ENCODE data around the gene SLC5A12. TPM values are rescaled to one million over a fixed set of nuclear protein-coding genes. Genes with fewer than 3 reads are reported as not detected.

Gene SLC5A12, protein sequence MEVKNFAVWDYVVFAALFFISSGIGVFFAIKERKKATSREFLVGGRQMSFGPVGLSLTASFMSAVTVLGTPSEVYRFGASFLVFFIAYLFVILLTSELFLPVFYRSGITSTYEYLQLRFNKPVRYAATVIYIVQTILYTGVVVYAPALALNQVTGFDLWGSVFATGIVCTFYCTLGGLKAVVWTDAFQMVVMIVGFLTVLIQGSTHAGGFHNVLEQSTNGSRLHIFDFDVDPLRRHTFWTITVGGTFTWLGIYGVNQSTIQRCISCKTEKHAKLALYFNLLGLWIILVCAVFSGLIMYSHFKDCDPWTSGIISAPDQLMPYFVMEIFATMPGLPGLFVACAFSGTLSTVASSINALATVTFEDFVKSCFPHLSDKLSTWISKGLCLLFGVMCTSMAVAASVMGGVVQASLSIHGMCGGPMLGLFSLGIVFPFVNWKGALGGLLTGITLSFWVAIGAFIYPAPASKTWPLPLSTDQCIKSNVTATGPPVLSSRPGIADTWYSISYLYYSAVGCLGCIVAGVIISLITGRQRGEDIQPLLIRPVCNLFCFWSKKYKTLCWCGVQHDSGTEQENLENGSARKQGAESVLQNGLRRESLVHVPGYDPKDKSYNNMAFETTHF
- total RNA-seq (under 1 TPM; 0.28 to 0.50 TPM), polyA plus RNA-seq (ENCODE audit: insufficient read length in 2 of 2) (1 to 10 TPM in 1 of 2 donors, under 1 TPM in 1; 0.78 to 1.0 TPM)
- long read RNA-seq, donor 1, result 0 reads
- long read RNA-seq, donor 2, result 0 reads
- long read RNA-seq, donor 3, result 0 reads
- long read RNA-seq, donor 4, result 0 reads

DNA sequence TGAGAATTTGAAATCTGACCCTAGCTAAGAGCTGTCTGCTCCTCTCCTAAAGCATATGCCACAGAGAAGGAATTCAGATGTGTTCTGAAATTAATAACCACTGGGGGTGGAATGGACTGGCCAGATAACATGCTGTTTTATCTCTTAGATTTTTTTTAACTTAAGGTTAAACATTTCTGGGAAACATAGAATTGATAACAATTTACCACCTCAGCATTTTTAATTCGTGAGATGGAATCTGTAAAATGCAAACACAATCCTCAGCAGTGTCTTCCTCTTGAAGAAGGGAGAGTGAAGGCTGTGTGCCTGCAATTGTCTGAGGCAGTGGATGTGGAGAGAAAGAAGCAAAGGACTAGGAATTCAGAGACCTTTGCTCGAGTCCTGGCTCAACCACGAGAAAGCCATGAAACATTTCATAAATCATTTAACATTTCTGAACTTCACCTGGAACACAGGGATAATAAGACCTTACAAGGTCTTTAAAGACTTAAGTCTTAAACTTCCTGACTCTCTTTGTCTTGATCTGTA lies at the start of gene SLC5A12:
TSS of gene SLC5A12 (minus strand) at position 113 of the 528 bp plus-strand sequence. CDS start 346 bp downstream, outside the sequence.
- Histone ChIP-seq H3K4me3 (ENCODE audit: low read depth, low read length) (no peak within 1 kb of the TSS), H3K4me1 (ENCODE audit: control insufficient read depth, insufficient read depth, low read length) (no peaks in the 10 kb centered on the region), H3K36me3 (ENCODE audit: control insufficient read depth, insufficient read depth, low read length) (no peaks in the 10 kb centered on the region), H3K9me3 (ENCODE audit: control insufficient read depth, insufficient read depth, low read length) (no peaks in the 10 kb centered on the region), H3K27ac (ENCODE audit: low read depth, low read length) (no peak within 1 kb of the TSS), H3K27me3 (ENCODE audit: control insufficient read depth, insufficient read depth, low read length) (no peaks in the 10 kb centered on the region)
- no CpG with 5 or more reads among the region's 3 CpGs for WGBS (ENCODE audit: insufficient coverage)
- DNase-seq (ENCODE audit: low read depth in 4 of 6, low spot score in 6 of 6), result no peak

DNA sequence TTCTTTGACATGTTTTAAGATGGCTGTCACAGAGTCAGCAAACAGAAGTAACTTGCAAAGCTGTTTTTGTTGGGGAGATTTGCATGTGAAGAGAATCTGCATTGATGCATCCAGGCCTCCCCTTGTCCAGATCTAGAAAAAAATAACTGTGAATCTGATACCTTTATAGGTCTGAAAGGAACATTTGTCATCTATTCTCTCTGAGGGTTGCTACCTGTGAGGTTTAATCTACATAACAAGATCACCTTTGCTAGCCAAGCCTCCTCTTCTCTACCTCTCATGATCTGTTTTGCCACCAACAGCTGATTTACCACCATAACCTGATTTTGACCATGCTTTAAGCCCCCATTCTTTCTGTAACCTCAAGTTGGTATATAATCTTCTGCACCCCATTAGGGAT lies 47.2 kb upstream of the SLC5A12 start:
- Histone ChIP-seq H3K27ac (ENCODE audit: low read depth, low read length) (no peak overlapping the region), H3K4me3 (ENCODE audit: low read depth, low read length) (no peak overlapping the region), H3K36me3 (ENCODE audit: control insufficient read depth, insufficient read depth, low read length) (no peaks in the 10 kb centered on the region), H3K4me1 (ENCODE audit: control insufficient read depth, insufficient read depth, low read length) (no peaks in the 10 kb centered on the region), H3K27me3 (ENCODE audit: control insufficient read depth, insufficient read depth, low read length) (no peaks in the 10 kb centered on the region), H3K9me3 (ENCODE audit: control insufficient read depth, insufficient read depth, low read length) (no peaks in the 10 kb centered on the region)
- no peak for DNase-seq (ENCODE audit: low read depth in 4 of 6, low spot score in 6 of 6)

DNA sequence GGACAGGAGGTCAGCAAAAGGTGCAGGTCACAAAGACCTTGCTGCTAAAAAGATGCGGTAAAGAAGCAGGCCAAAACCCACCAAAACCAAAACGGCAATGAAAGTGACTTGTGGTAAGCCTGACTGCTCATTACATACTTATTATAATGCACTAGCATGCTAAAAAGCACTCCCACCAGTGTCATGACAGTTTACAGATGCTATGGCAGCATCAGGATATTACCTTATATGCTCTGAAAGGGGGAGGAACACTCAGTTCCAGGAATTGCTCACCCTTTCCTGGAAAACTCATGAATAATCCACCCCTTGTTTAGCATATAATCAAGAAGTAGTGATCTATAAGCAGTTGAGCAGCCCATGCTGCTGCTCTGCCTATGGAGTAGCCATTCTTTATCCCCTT lies 45.2 kb upstream of the SLC5A12 start:
- no peaks in the 10 kb centered on the region for H3K36me3 ChIP-seq (ENCODE audit: control insufficient read depth, insufficient read depth, low read length)
- no peaks in the 10 kb centered on the region for H3K9me3 ChIP-seq (ENCODE audit: control insufficient read depth, insufficient read depth, low read length)
- H3K27ac ChIP-seq (ENCODE audit: low read depth, low read length), result no peak overlapping the region
- H3K27me3 ChIP-seq (ENCODE audit: control insufficient read depth, insufficient read depth, low read length), result no peaks in the 10 kb centered on the region
- H3K4me1 ChIP-seq (ENCODE audit: control insufficient read depth, insufficient read depth, low read length), result no peaks in the 10 kb centered on the region
- no CpG with 5 or more reads among the region's 2 CpGs for WGBS (ENCODE audit: insufficient coverage)
- H3K4me3 ChIP-seq (ENCODE audit: low read depth, low read length), result no peak overlapping the region
- no peak for DNase-seq (ENCODE audit: low read depth in 4 of 6, low spot score in 6 of 6)

DNA sequence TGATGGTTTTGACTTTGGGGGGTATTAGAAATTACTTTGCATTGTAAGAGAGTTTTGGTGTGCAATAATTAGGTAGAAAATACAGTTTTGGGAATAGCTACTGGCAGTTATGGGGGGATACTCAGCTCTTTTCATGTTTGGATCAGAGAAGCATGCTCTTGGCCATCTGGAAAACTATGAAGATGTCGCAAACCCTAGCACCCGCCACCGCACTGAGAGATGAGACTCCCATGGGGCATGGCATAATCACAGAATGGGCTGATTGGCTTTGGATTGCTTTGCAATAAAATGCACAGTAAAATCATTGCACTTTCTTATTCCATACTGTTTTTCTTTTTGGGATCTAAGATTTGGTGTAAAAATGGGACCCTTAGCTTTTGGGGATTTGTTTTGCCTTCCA lies 43.5 kb upstream of the SLC5A12 start:
- WGBS (ENCODE audit: insufficient coverage), result 75% methylated on average over 3 of the region's 3 CpGs
- no peak overlapping the region for H3K27ac ChIP-seq (ENCODE audit: low read depth, low read length)
- no peaks in the 10 kb centered on the region for H3K27me3 ChIP-seq (ENCODE audit: control insufficient read depth, insufficient read depth, low read length)
- no peaks in the 10 kb centered on the region for H3K4me1 ChIP-seq (ENCODE audit: control insufficient read depth, insufficient read depth, low read length)
- no peaks in the 10 kb centered on the region for H3K36me3 ChIP-seq (ENCODE audit: control insufficient read depth, insufficient read depth, low read length)
- DNase-seq (ENCODE audit: low read depth in 4 of 6, low spot score in 6 of 6), result no peak
- H3K9me3 ChIP-seq (ENCODE audit: control insufficient read depth, insufficient read depth, low read length), result no peaks in the 10 kb centered on the region
- H3K4me3 ChIP-seq (ENCODE audit: low read depth, low read length), result no peak overlapping the region

DNA sequence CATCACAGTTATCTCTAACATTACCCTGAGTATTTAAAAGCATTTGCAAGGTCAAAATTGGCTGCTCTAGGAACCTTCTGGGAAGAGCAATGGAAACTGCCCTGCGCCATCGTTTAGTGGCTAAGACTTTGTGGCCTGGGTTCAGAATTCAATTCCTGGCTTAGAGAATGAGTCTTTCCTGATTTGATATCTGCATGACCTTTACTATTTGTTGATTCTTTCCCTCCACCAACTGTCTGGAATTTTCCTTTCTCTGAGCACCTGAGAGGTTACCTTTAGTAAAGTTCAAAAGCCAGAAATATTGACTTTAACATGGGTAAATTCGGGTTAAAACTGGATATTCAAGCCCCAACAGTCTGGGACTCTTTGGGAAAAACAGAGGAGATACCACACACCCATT lies 43.0 kb upstream of the SLC5A12 start:
- Histone ChIP-seq H3K27ac (ENCODE audit: low read depth, low read length) (no peak overlapping the region), H3K4me1 (ENCODE audit: control insufficient read depth, insufficient read depth, low read length) (no peaks in the 10 kb centered on the region), H3K9me3 (ENCODE audit: control insufficient read depth, insufficient read depth, low read length) (no peaks in the 10 kb centered on the region), H3K4me3 (ENCODE audit: low read depth, low read length) (no peak overlapping the region), H3K36me3 (ENCODE audit: control insufficient read depth, insufficient read depth, low read length) (no peaks in the 10 kb centered on the region), H3K27me3 (ENCODE audit: control insufficient read depth, insufficient read depth, low read length) (no peaks in the 10 kb centered on the region)
- WGBS (ENCODE audit: insufficient coverage), result no CpG with 5 or more reads among the region's 3 CpGs
- DNase-seq (ENCODE audit: low read depth in 4 of 6, low spot score in 6 of 6), result no peak

DNA sequence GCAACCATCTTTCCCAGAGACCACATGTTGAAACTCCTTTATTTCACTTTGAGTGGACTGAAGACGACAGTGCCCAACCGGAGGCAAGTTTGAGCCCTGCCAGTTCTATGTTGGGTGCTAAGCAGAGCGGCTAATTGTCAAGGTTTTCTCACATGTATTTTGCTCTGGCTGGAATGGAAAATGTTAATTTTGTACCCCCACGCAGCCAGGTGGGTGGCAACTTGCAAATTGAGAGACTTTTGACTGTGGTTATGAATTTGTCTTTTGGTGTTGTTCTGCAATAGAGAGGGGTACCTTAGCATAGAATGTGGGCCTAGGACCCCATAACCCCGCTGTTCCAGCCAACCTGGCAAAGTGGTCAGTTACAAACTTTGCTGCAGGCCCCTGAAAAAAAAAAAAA lies 42.5 kb upstream of the SLC5A12 start:
- H3K27ac ChIP-seq (ENCODE audit: low read depth, low read length), result no peak overlapping the region
- H3K4me3 ChIP-seq (ENCODE audit: low read depth, low read length), result no peak overlapping the region
- no peaks in the 10 kb centered on the region for H3K27me3 ChIP-seq (ENCODE audit: control insufficient read depth, insufficient read depth, low read length)
- H3K4me1 ChIP-seq (ENCODE audit: control insufficient read depth, insufficient read depth, low read length), result no peaks in the 10 kb centered on the region
- no peaks in the 10 kb centered on the region for H3K36me3 ChIP-seq (ENCODE audit: control insufficient read depth, insufficient read depth, low read length)
- WGBS (ENCODE audit: insufficient coverage), result 74% methylated on average over 4 of the region's 5 CpGs
- no peak for DNase-seq (ENCODE audit: low read depth in 4 of 6, low spot score in 6 of 6)
- H3K9me3 ChIP-seq (ENCODE audit: control insufficient read depth, insufficient read depth, low read length), result no peaks in the 10 kb centered on the region

DNA sequence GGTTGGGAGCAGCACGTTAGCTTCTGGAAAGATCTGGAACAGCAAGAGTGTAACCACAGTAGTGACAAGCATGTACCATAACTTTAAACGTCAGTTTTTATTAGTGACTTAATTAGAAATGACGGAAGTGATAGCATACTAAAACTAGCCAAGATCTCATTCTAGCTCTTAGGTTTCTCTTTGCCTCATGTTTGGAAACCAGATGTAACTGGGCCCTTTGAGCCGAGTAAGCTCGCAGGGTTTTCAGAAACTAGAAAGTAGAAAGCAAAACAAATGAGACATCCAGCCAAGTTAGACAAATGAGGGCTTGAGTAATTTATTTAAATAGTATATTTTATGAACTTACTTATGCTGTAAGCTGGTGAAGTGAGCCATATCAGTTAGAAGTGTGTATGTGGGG lies 40.2 kb upstream of the SLC5A12 start:
- DNase-seq (ENCODE audit: low read depth in 4 of 6, low spot score in 6 of 6), result no peak
- Histone ChIP-seq H3K27ac (ENCODE audit: low read depth, low read length) (no peak overlapping the region), H3K4me3 (ENCODE audit: low read depth, low read length) (no peak overlapping the region), H3K4me1 (ENCODE audit: control insufficient read depth, insufficient read depth, low read length) (no peaks in the 10 kb centered on the region), H3K27me3 (ENCODE audit: control insufficient read depth, insufficient read depth, low read length) (no peaks in the 10 kb centered on the region), H3K36me3 (ENCODE audit: control insufficient read depth, insufficient read depth, low read length) (no peaks in the 10 kb centered on the region), H3K9me3 (ENCODE audit: control insufficient read depth, insufficient read depth, low read length) (no peaks in the 10 kb centered on the region)
- 92% methylated on average over 3 of the region's 5 CpGs for WGBS (ENCODE audit: insufficient coverage)

DNA sequence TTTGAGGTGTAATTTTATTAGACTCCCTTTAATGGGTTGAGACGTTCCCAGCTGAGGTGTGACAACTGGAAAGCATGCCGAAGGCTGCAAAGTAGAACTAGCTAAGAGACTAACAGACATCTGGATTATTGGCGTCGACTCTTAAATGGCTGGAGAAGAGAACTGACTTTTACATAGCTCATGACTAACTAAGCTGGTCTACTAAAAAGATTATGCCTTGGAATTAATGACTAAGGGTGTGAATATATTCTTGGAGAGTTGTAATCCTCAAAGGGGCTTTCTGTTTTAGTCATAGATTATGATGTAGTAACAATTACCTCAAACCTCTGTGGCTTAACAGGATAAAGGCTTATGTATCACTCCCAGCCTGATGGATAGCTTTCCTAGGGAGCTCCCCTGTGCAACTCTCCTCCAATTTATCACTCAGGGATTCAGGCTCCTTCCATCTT lies 39.5 kb upstream of the SLC5A12 start:
- H3K36me3 ChIP-seq (ENCODE audit: control insufficient read depth, insufficient read depth, low read length), result no peaks in the 10 kb centered on the region
- no CpG with 5 or more reads among the region's 4 CpGs for WGBS (ENCODE audit: insufficient coverage)
- H3K4me3 ChIP-seq (ENCODE audit: low read depth, low read length), result no peak overlapping the region
- H3K27ac ChIP-seq (ENCODE audit: low read depth, low read length), result no peak overlapping the region
- no peaks in the 10 kb centered on the region for H3K27me3 ChIP-seq (ENCODE audit: control insufficient read depth, insufficient read depth, low read length)
- no peaks in the 10 kb centered on the region for H3K4me1 ChIP-seq (ENCODE audit: control insufficient read depth, insufficient read depth, low read length)
- peak in 1 of 6 donors; percentile 64 for DNase-seq (ENCODE audit: low read depth in 4 of 6, low spot score in 6 of 6)
- H3K9me3 ChIP-seq (ENCODE audit: control insufficient read depth, insufficient read depth, low read length), result no peaks in the 10 kb centered on the region

DNA sequence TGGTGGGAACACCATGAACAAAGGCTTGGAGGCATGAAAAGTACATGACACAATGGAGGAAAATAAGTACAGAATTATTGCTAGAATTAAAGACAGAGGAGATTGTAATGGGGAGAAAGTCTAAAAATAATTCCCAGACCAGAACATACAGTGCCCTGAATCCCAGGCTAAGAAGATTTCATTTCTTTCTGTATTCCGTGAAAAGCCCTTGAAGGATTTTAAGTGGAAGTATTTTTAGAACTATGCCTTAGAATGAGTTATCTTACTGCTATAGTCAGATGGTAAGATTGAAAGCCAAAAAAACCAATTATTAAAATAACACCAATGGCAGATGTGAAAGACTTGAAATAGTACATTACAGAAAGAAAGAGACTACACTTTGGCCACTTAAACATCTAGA lies 36.1 kb upstream of the SLC5A12 start:
- no peak overlapping the region for H3K4me3 ChIP-seq (ENCODE audit: low read depth, low read length)
- WGBS (ENCODE audit: insufficient coverage), result no CpG with 5 or more reads among the region's 1 CpG
- H3K36me3 ChIP-seq (ENCODE audit: control insufficient read depth, insufficient read depth, low read length), result no peaks in the 10 kb centered on the region
- no peak for DNase-seq (ENCODE audit: low read depth in 4 of 6, low spot score in 6 of 6)
- no peak overlapping the region for H3K27ac ChIP-seq (ENCODE audit: low read depth, low read length)
- no peaks in the 10 kb centered on the region for H3K27me3 ChIP-seq (ENCODE audit: control insufficient read depth, insufficient read depth, low read length)
- no peaks in the 10 kb centered on the region for H3K9me3 ChIP-seq (ENCODE audit: control insufficient read depth, insufficient read depth, low read length)
- H3K4me1 ChIP-seq (ENCODE audit: control insufficient read depth, insufficient read depth, low read length), result no peaks in the 10 kb centered on the region

All from spinal cord (tissue), 10 donors.